Endothelial cell of umbilical vein (primary cell): Measurements from ENCODE around the gene TRIM47. TPM values are rescaled to one million over a fixed set of nuclear protein-coding genes. Genes with fewer than 3 reads are reported as not detected.
A peak's percentile ranks its signal among the peaks of the same experiment; 100 is the strongest.

ENCODE experiments used
- BruUV-seq: library from RNA; stranded (reverse); fragments of 400-500 nt; replicated peaks from 2 replicates; lab custom pipeline; 2021; lab: Mats Ljungman, UMichigan
- CTCF ChIA-PET: fragments of 300-600, 350-600 bp; sonication (Branson Sonifier 250); formaldehyde crosslinking; loops from one replicate; lab custom pipeline; 2021; ENCODE audit warnings: antibody characterized with exemption, inconsistent platforms; lab: Charles Lee
- POLR2A ChIA-PET: fragments of 300-600, 350-600 bp; sonication (Branson Sonifier 250); formaldehyde crosslinking; loops from one replicate; lab custom pipeline; 2021; ENCODE audit warnings: antibody characterized with exemption, inconsistent platforms; lab: Charles Lee
- DNase-seq: peaks from one replicate; pipeline ENCODE4 v3.0.0-alpha.2; 2011; ENCODE audit warnings: low read depth, low spot score
- FAIRE-seq: peaks from 2 replicates; lab custom pipeline; 2011; peaks lifted over from hg19 to GRCh38; lab: Jason Lieb, UNC
- H2AFZ ChIP-seq: 2 replicates; pipeline ENCODE4 v1.6.0; 2012; ENCODE audit warnings: low read depth, low read length, control low read depth, inconsistent platforms
- H3K27ac ChIP-seq: 2 replicates; pipeline ENCODE4 v1.5.1; 2011; ENCODE audit warnings: low read depth, mild to moderate bottlenecking, control low read depth, low read length, moderate library complexity; ENCODE audit not compliant: insufficient read depth
- H3K27me3 ChIP-seq, 2 experiments: 2 replicates each; pipeline versions ENCODE4 v1.6.0 to v1.6.1; 2011; ENCODE audit warnings: low read length in 2 of 2, mixed read lengths in 1 of 2; ENCODE audit not compliant: control insufficient read depth in 2 of 2, insufficient read depth in 2 of 2
- H3K36me3 ChIP-seq, 2 experiments: 2 replicates in 1 of 2; 3 replicates in 1 of 2; pipeline ENCODE4 v1.5.1; 2011; ENCODE audit warnings: low read length in 2 of 2, mild to moderate bottlenecking in 1 of 2, moderate library complexity in 1 of 2; ENCODE audit not compliant: control insufficient read depth in 2 of 2, insufficient read depth in 2 of 2; ENCODE audit errors: extremely low read depth in 1 of 2
- H3K4me1 ChIP-seq: 3 replicates; pipeline ENCODE4 v1.5.1; 2011; ENCODE audit warnings: mild to moderate bottlenecking, low read length; ENCODE audit not compliant: control insufficient read depth, insufficient read depth; ENCODE audit errors: extremely low read depth
- H3K4me2 ChIP-seq: 2 replicates; pipeline ENCODE4 v1.6.1; 2011; ENCODE audit warnings: low read length, control low read depth, mixed read lengths; ENCODE audit not compliant: insufficient read depth
- H3K4me3 ChIP-seq, 3 experiments: fragments of 200-600 bp in 1 of 3; sonication (generic), shearing (Covaris generic) in 1 of 3; replicated peaks in 1 of 3; 2 replicates each; pipeline ENCODE4 v1.5.1; 2011 to 2016; ENCODE audit warnings: control low read depth in 3 of 3, low read length in 3 of 3, mild to moderate bottlenecking in 2 of 3, inconsistent platforms in 1 of 3, low read depth in 1 of 3, moderate library complexity in 1 of 3; ENCODE audit not compliant: insufficient read depth in 1 of 3
- H3K79me2 ChIP-seq: 2 replicates; pipeline ENCODE4 v1.6.0; 2012; ENCODE audit warnings: low read length, inconsistent platforms; ENCODE audit not compliant: control insufficient read depth, insufficient read depth
- H3K9ac ChIP-seq: replicated peaks from 2 replicates; pipeline ENCODE3; 2011; ENCODE audit warnings: low read length, control low read depth; ENCODE audit not compliant: insufficient read depth; ENCODE audit errors: extremely low read depth
- H3K9me1 ChIP-seq: replicated peaks from 3 replicates; pipeline ENCODE4 v1.6.0; 2011; ENCODE audit warnings: mild to moderate bottlenecking, low read length; ENCODE audit not compliant: control insufficient read depth, insufficient read depth; ENCODE audit errors: extremely low read depth
- H3K9me3 ChIP-seq: replicated peaks from 2 replicates; pipeline ENCODE4 v1.5.1; 2012; ENCODE audit warnings: low read length, inconsistent platforms; ENCODE audit not compliant: control insufficient read depth, insufficient read depth
- H4K20me1 ChIP-seq: replicated peaks from 2 replicates; pipeline ENCODE3; 2011; ENCODE audit warnings: mild to moderate bottlenecking, low read length; ENCODE audit not compliant: control insufficient read depth, insufficient read depth; ENCODE audit errors: extremely low read depth
- EZH2 ChIP-seq: IDR thresholded peaks from 2 replicates; pipeline ENCODE4 v1.6.1; 2012; ENCODE audit warnings: borderline replicate concordance, low read depth, mild to moderate bottlenecking, moderate library complexity, low read length, inconsistent platforms; ENCODE audit not compliant: severe bottlenecking
- FOS ChIP-seq: IDR thresholded peaks from 2 replicates; pipeline ENCODE4 v1.6.1; 2011; ENCODE audit warnings: mild to moderate bottlenecking, low read length, moderate library complexity, borderline replicate concordance; ENCODE audit not compliant: insufficient read depth
- GATA2 ChIP-seq: IDR thresholded peaks from 2 replicates; pipeline ENCODE4 v1.7.0; 2011; ENCODE audit warnings: low read depth, mild to moderate bottlenecking, moderate library complexity, mixed read lengths, low read length; ENCODE audit not compliant: insufficient read length, insufficient read depth
- JUN ChIP-seq: IDR thresholded peaks from 2 replicates; pipeline ENCODE4 v1.6.1; 2011; ENCODE audit warnings: borderline replicate concordance, low read depth; ENCODE audit not compliant: insufficient read length, insufficient read depth
- MAX ChIP-seq: IDR thresholded peaks from 2 replicates; pipeline ENCODE4 v1.6.1; 2011; ENCODE audit not compliant: insufficient read depth, insufficient read length
- MYC ChIP-seq: IDR thresholded peaks from one replicate; pipeline ENCODE4 v1.6.1; 2011; ENCODE audit warnings: mild to moderate bottlenecking, low read depth, low read length
- POLR2A ChIP-seq: IDR thresholded peaks from 2 replicates; pipeline ENCODE4 v1.6.1; 2012; ENCODE audit warnings: low read depth, mild to moderate bottlenecking, control low read depth, low read length
- POLR2AphosphoS5 ChIP-seq: IDR thresholded peaks from 2 replicates; pipeline ENCODE4 v1.6.1; 2012; ENCODE audit warnings: low read depth, mild to moderate bottlenecking, control low read depth, low read length, moderate library complexity; ENCODE audit not compliant: insufficient read depth
- dilution Hi-C: fragments of 300-500 bp; cut with MboI; formaldehyde crosslinking; loops from one replicate; pipeline ENCODE4 v1.15.0; 2019; ENCODE audit warnings: low sequenced_read_pairs; ENCODE audit not compliant: extremely low pct_ligation_motif_present
- intact Hi-C: fragments of 100-400 bp; cut with micrococcal nuclease; formaldehyde crosslinking; loops from one replicate; pipeline ENCODE4 v1.10.0; 2022
- polyA plus RNA-seq, 4 experiments: library from polyadenylated mRNA; depleted of rRNA in 3 of 4; stranded (reverse) in 3 of 4; unstranded in 1 of 4; fragments of >200 nt; gene quantifications; 2 replicates each; pipeline versions ENCODE4 v1.2.1 to v1.2.3, GENCODE V29; 2011 to 2012; ENCODE audit warnings: missing spikeins in 1 of 4
- total RNA-seq: library from RNA; stranded (reverse); gene quantifications from 2 replicates; pipeline ENCODE4 v1.2.3, GENCODE V29; 2021
- TF ChIP-seq, protein P1 (sequence below), 2 donors: IDR thresholded peaks; 1 replicate in 1 of 2; 2 replicates in 1 of 2; pipeline ENCODE4 v1.5.1; 2011; ENCODE audit warnings: low read length in 2 of 2, mild to moderate bottlenecking in 2 of 2, moderate library complexity in 2 of 2, control low read depth in 1 of 2, inconsistent platforms in 1 of 2, low read depth in 1 of 2; ENCODE audit not compliant: insufficient read depth in 1 of 2; ENCODE audit errors: extremely low read depth in 1 of 2

The TRIM47 gene
- total and polyA plus RNA-seq, 2 donors (not counting 3 experiments of a cell fraction or from before 2014, with no cell fraction given), result 67.7 to 75.1 TPM

DNA sequence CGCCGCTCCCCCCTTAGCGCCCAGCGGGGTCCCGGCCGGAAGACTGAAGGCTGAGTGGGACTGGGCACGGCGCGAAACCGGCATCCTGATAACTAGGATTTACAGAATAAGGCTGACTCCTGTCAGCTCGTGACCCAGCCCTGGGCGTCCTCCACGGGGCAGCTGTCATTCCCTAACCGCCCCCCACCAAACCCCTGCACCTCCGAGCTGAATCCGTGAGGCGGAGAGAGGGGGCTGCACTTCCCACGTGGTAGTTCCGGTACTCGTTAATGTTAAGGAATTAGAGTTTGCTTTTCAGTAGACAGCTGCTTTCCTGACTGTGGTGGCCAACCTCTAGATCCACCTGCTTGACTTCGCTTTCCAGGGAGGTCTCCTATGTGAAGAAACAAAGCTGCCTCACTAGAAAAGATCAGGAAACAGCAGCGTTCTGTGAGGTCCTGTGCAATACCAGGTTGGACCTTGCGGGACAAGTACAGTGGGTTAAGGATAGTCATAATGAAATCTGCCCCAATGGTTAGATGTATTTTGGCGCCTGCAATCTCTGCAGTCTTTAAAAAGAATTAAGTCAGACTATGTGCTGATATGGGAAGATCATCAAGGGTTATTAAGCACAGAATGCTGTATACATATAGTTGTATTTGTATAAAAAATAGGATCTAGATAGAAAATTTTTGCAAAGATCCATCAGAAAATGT, 22.2 kb downstream of the TRIM47 start:
- Histone ChIP-seq H3K79me2 (peaks cover 13% of the 10 kb centered on the region), H3K4me3 (peak overlapping the region; percentile 3 to 75 (median 37)), H3K9me3 (no peaks in the 10 kb centered on the region), H3K9me1 (no peaks in the 10 kb centered on the region), H3K4me2 (peak overlapping the region; percentile 65), H3K36me3 (peaks cover 0 to 4% of the 10 kb centered on the region in 2 experiments), H2AFZ (peak overlapping the region; percentile 13), H3K9ac (peak overlapping the region; percentile 83), H4K20me1 (no peaks in the 10 kb centered on the region), H3K27me3 (no peaks in the 10 kb centered on the region), H3K4me1 (peaks cover 39% of the 10 kb centered on the region), H3K27ac (peak overlapping the region; percentile 77)
- no TSS peak for BruUV-seq
- CTCF ChIA-PET, result interaction anchor here (0.8 to 11.3 kb wide), 13 partner anchors 11 to 587 kb away, joined by 3 to 241 read pairs (median 8); partner anchors contain the start of genes MRPL38, TRIM47 and TRIM65
- FAIRE-seq (no peak), DNase-seq (peak; percentile 57)
- TF ChIP-seq MYC (no peak), POLR2A (no peak), EZH2 (no peak), MAX (no peak), FOS (no peak), POLR2AphosphoS5 (no peak), GATA2 (no peak), JUN (no peak)
- TF ChIP-seq, protein P1, sequence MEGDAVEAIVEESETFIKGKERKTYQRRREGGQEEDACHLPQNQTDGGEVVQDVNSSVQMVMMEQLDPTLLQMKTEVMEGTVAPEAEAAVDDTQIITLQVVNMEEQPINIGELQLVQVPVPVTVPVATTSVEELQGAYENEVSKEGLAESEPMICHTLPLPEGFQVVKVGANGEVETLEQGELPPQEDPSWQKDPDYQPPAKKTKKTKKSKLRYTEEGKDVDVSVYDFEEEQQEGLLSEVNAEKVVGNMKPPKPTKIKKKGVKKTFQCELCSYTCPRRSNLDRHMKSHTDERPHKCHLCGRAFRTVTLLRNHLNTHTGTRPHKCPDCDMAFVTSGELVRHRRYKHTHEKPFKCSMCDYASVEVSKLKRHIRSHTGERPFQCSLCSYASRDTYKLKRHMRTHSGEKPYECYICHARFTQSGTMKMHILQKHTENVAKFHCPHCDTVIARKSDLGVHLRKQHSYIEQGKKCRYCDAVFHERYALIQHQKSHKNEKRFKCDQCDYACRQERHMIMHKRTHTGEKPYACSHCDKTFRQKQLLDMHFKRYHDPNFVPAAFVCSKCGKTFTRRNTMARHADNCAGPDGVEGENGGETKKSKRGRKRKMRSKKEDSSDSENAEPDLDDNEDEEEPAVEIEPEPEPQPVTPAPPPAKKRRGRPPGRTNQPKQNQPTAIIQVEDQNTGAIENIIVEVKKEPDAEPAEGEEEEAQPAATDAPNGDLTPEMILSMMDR (IDR thresholded peaks at IDR 0.05; ENCODE audit: extremely low read depth in 1 of 2, insufficient read depth in 1 of 2, low read depth in 1 of 2, low read length in 2 of 2), result no peak
- dilution Hi-C loops, result no loop called here
- POLR2A ChIA-PET, result interaction anchor here (1.4 to 2.8 kb wide), 3 partner anchors 76 to 85 kb away, joined by 3 to 23 read pairs (median 15); partner anchors contain the start of gene FBF1
- intact Hi-C loops, result no loop called here
